ENCODE data around the gene PGD. TPM values are rescaled to one million over a fixed set of nuclear protein-coding genes. Genes with fewer than 3 reads are reported as not detected.
A peak's percentile ranks its signal among the peaks of the same experiment; 100 is the strongest.

PGD gene
- polyA plus RNA-seq, 1 donor (not counting 4 experiments of a cell fraction or from before 2014, with no cell fraction given): 104 TPM

- TF ChIP-seq EZH2 (IDR thresholded peaks at IDR 0.05; ENCODE audit: low read length): no peak
- TF ChIP-seq CTCF (optimal IDR thresholded peaks at IDR 0.05 in 1 of 3, IDR thresholded peaks at IDR 0.05 in 1 of 3, conservative IDR thresholded peaks at IDR 0.05 in 1 of 3; ENCODE audit: extremely low read depth in 1 of 3, insufficient read depth in 2 of 3, low read length in 3 of 3): no peak
- DNase-seq (ENCODE audit: low read depth, low spot score): no peak
- no peaks in the 10 kb centered on the region for H3K27me3 ChIP-seq (ENCODE audit: control insufficient read depth, extremely low read depth, insufficient read depth, low read length)
- H2AFZ ChIP-seq (ENCODE audit: control insufficient read depth, low read length): no peak overlapping the region
- H3K36me3 ChIP-seq (ENCODE audit: control insufficient read depth in 2 of 2, extremely low read depth in 1 of 2, insufficient read depth in 2 of 2, low read length in 2 of 2): no peaks in the 10 kb centered on the region
- dilution Hi-C loops (cut with MboI; ENCODE audit: extremely low pct_ligation_motif_present, low sequenced_read_pairs): no loop called here
- H3K9me3 ChIP-seq (ENCODE audit: control insufficient read depth, low read depth, low read length): no peaks in the 10 kb centered on the region
- no peaks in the 10 kb centered on the region for H4K20me1 ChIP-seq (ENCODE audit: control insufficient read depth, extremely low read depth, insufficient read depth, low read length)
- no peaks in the 10 kb centered on the region for H3K79me2 ChIP-seq (ENCODE audit: control insufficient read depth, insufficient read depth, low read length)
- no peaks in the 10 kb centered on the region for H3K9me1 ChIP-seq (ENCODE audit: control insufficient read depth, extremely low read depth, insufficient read depth, low read length)
- no peak overlapping the region for H3K27ac ChIP-seq (ENCODE audit: control insufficient read depth, insufficient read depth, low read length)
- H3K4me3 ChIP-seq (ENCODE audit: control insufficient read depth in 2 of 3, extremely low read depth in 1 of 3, insufficient read depth in 2 of 3, low read depth in 1 of 3, low read length in 3 of 3): no peak overlapping the region
- no peak overlapping the region for H3K9ac ChIP-seq (ENCODE audit: control insufficient read depth, extremely low read depth, insufficient read depth, low read length)
- H3K4me2 ChIP-seq (ENCODE audit: control insufficient read depth, extremely low read depth, insufficient read depth, low read depth, low read length): peak overlapping the region; percentile 85
- FAIRE-seq: no peak
- peaks cover 14% of the 10 kb centered on the region for H3K4me1 ChIP-seq (ENCODE audit: control insufficient read depth, extremely low read depth, insufficient read depth, low read length)
Observed at GRCh38 chr1:10388387-10388715, 10.5 kb upstream of the PGD start.

GRCh38 chr1:10389271-10389973, 9.4 kb upstream of the PGD start:
- dilution Hi-C loops (cut with MboI; ENCODE audit: extremely low pct_ligation_motif_present, low sequenced_read_pairs): no loop called here
- Histone ChIP-seq H3K9me1 (ENCODE audit: control insufficient read depth, extremely low read depth, insufficient read depth, low read length) (no peaks in the 10 kb centered on the region), H3K36me3 (ENCODE audit: control insufficient read depth in 2 of 2, extremely low read depth in 1 of 2, insufficient read depth in 2 of 2, low read length in 2 of 2) (no peaks in the 10 kb centered on the region), H3K4me2 (ENCODE audit: control insufficient read depth, extremely low read depth, insufficient read depth, low read depth, low read length) (no peak overlapping the region), H3K27ac (ENCODE audit: control insufficient read depth, insufficient read depth, low read length) (no peak overlapping the region), H4K20me1 (ENCODE audit: control insufficient read depth, extremely low read depth, insufficient read depth, low read length) (no peaks in the 10 kb centered on the region), H3K27me3 (ENCODE audit: control insufficient read depth, extremely low read depth, insufficient read depth, low read length) (no peaks in the 10 kb centered on the region), H3K79me2 (ENCODE audit: control insufficient read depth, insufficient read depth, low read length) (no peaks in the 10 kb centered on the region), H3K4me3 (ENCODE audit: control insufficient read depth in 2 of 3, extremely low read depth in 1 of 3, insufficient read depth in 2 of 3, low read depth in 1 of 3, low read length in 3 of 3) (no peak overlapping the region), H3K9ac (ENCODE audit: control insufficient read depth, extremely low read depth, insufficient read depth, low read length) (no peak overlapping the region), H2AFZ (ENCODE audit: control insufficient read depth, low read length) (no peak overlapping the region), H3K9me3 (ENCODE audit: control insufficient read depth, low read depth, low read length) (no peaks in the 10 kb centered on the region), H3K4me1 (ENCODE audit: control insufficient read depth, extremely low read depth, insufficient read depth, low read length) (peaks cover 14% of the 10 kb centered on the region)
- DNase-seq (ENCODE audit: low read depth, low spot score): no peak
- no peak for TF ChIP-seq EZH2 (IDR thresholded peaks at IDR 0.05; ENCODE audit: low read length)
- no peak for FAIRE-seq

DNA sequence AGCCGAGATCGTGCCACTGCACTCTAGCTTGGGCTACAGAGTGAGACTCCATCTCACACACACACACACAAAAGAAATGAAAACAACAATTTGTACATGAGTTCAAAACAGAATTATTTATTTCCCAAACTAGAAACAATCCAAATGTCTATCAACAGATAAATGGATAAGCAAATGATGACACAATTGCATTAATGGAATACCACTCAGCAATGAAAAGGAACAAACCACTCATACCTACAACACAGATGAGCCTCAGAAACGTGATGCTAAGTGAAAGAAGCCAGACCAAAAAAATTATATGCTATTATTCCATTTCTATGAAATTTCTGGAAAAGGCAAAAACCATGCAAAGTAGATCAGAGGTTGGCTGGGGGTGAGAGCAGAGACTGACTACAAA, 2.0 kb upstream of the PGD start:
- FAIRE-seq (no peak), DNase-seq (ENCODE audit: low read depth, low spot score) (no peak)
- Histone ChIP-seq H2AFZ (ENCODE audit: control insufficient read depth, low read length) (no peak overlapping the region), H3K4me1 (ENCODE audit: control insufficient read depth, extremely low read depth, insufficient read depth, low read length) (peaks cover 7% of the 10 kb centered on the region), H3K9me1 (ENCODE audit: control insufficient read depth, extremely low read depth, insufficient read depth, low read length) (no peaks in the 10 kb centered on the region), H3K36me3 (ENCODE audit: control insufficient read depth in 2 of 2, extremely low read depth in 1 of 2, insufficient read depth in 2 of 2, low read length in 2 of 2) (no peaks in the 10 kb centered on the region), H3K27ac (ENCODE audit: control insufficient read depth, insufficient read depth, low read length) (no peak overlapping the region), H3K9me3 (ENCODE audit: control insufficient read depth, low read depth, low read length) (no peaks in the 10 kb centered on the region), H3K9ac (ENCODE audit: control insufficient read depth, extremely low read depth, insufficient read depth, low read length) (no peak overlapping the region), H3K27me3 (ENCODE audit: control insufficient read depth, extremely low read depth, insufficient read depth, low read length) (no peaks in the 10 kb centered on the region), H3K4me3 (ENCODE audit: control insufficient read depth in 2 of 3, extremely low read depth in 1 of 3, insufficient read depth in 2 of 3, low read depth in 1 of 3, low read length in 3 of 3) (no peak overlapping the region), H4K20me1 (ENCODE audit: control insufficient read depth, extremely low read depth, insufficient read depth, low read length) (no peaks in the 10 kb centered on the region), H3K4me2 (ENCODE audit: control insufficient read depth, extremely low read depth, insufficient read depth, low read depth, low read length) (no peak overlapping the region), H3K79me2 (ENCODE audit: control insufficient read depth, insufficient read depth, low read length) (peaks cover 20% of the 10 kb centered on the region)
- TF ChIP-seq CTCF (optimal IDR thresholded peaks at IDR 0.05 in 1 of 3, IDR thresholded peaks at IDR 0.05 in 1 of 3, conservative IDR thresholded peaks at IDR 0.05 in 1 of 3; ENCODE audit: extremely low read depth in 1 of 3, insufficient read depth in 2 of 3, low read length in 3 of 3) (no peak), EZH2 (IDR thresholded peaks at IDR 0.05; ENCODE audit: low read length) (no peak)
- dilution Hi-C loops (cut with MboI; ENCODE audit: extremely low pct_ligation_motif_present, low sequenced_read_pairs): no loop called here
